ENCODE results near the gene RNASE4.
"Not testable (repeated sequence)": the region's sequence is repeated elsewhere in the genome, so short reads cannot be mapped to it uniquely, and the experiment has no call there.

RNASE4 gene

GRCh38 chr14:20698018-20698329 lies 13.6 kb downstream of the RNASE4 start:
- no peak for DNase-seq (ENCODE audit: low read depth, low spot score)

GRCh38 chr14:20698934-20699333 lies 14.6 kb downstream of the RNASE4 start:
- DNase-seq (ENCODE audit: low read depth, low spot score), result no peak

- no peak for DNase-seq (ENCODE audit: low read depth, low spot score)
Observed at GRCh38 chr14:20699931-20700330, 15.6 kb downstream of the RNASE4 start.

- not testable (repeated sequence) for DNase-seq (ENCODE audit: low read depth, low spot score)
Observed at GRCh38 chr14:20700965-20701364, 16.6 kb downstream of the RNASE4 start.

- DNase-seq (ENCODE audit: low read depth, low spot score), result no peak
Observed at GRCh38 chr14:20706657-20707355, 22.4 kb downstream of the RNASE4 start.

- DNase-seq (ENCODE audit: low read depth, low spot score), result no peak
Observed at GRCh38 chr14:20707622-20708021, 23.3 kb downstream of the RNASE4 start.

GRCh38 chr14:20711261-20711660 lies 26.9 kb downstream of the RNASE4 start:
- DNase-seq (ENCODE audit: low read depth, low spot score), result no peak

GRCh38 chr14:20711685-20712084 lies 27.3 kb downstream of the RNASE4 start:
- DNase-seq (ENCODE audit: low read depth, low spot score), result no peak

GRCh38 chr14:20712904-20713303 lies 28.5 kb downstream of the RNASE4 start:
- DNase-seq (ENCODE audit: low read depth, low spot score), result no peak

- DNase-seq (ENCODE audit: low read depth, low spot score), result no peak
Observed at GRCh38 chr14:20714593-20715250, 30.4 kb downstream of the RNASE4 start.

- DNase-seq (ENCODE audit: low read depth, low spot score), result no peak
Observed at GRCh38 chr14:20719777-20720176, 35.4 kb downstream of the RNASE4 start.

GRCh38 chr14:20720741-20721140 lies 36.4 kb downstream of the RNASE4 start:
- no peak for DNase-seq (ENCODE audit: low read depth, low spot score)

- DNase-seq (ENCODE audit: low read depth, low spot score), result no peak
Observed at GRCh38 chr14:20722016-20722415, 37.7 kb downstream of the RNASE4 start.

- no peak for DNase-seq (ENCODE audit: low read depth, low spot score)
Observed at GRCh38 chr14:20723488-20723887, 39.1 kb downstream of the RNASE4 start.

GRCh38 chr14:20726121-20726520 lies 41.8 kb downstream of the RNASE4 start:
- DNase-seq (ENCODE audit: low read depth, low spot score), result not testable (repeated sequence)

GRCh38 chr14:20726531-20726930 lies 42.2 kb downstream of the RNASE4 start:
- DNase-seq (ENCODE audit: low read depth, low spot score), result no peak

GRCh38 chr14:20730891-20731290 lies 46.5 kb downstream of the RNASE4 start:
- DNase-seq (ENCODE audit: low read depth, low spot score), result no peak

GRCh38 chr14:20732477-20732876 lies 48.1 kb downstream of the RNASE4 start:
- DNase-seq (ENCODE audit: low read depth, low spot score), result no peak

- DNase-seq (ENCODE audit: low read depth, low spot score), result no peak
Observed at GRCh38 chr14:20732979-20733635, 48.7 kb downstream of the RNASE4 start.

- no peak for DNase-seq (ENCODE audit: low read depth, low spot score)
Observed at GRCh38 chr14:20733684-20734429, 49.5 kb downstream of the RNASE4 start.

- no peak for DNase-seq (ENCODE audit: low read depth, low spot score)
Observed at GRCh38 chr14:20734430-20734806, 50.1 kb downstream of the RNASE4 start.

GRCh38 chr14:20738292-20738691 lies 53.9 kb downstream of the RNASE4 start:
- not testable (repeated sequence) for DNase-seq (ENCODE audit: low read depth, low spot score)
